Ectodermal cell (in vitro differentiated cells): ENCODE data around the gene CUX1.

Source experiments
- H3K27ac ChIP-seq: 2 replicates; pipeline ENCODE4 v1.7.0; 2013; ENCODE audit warnings: mild to moderate bottlenecking, low read depth, low read length; ENCODE audit not compliant: insufficient read depth, poor library complexity, severe bottlenecking
- H3K27me3 ChIP-seq: 2 replicates; pipeline ENCODE4 v1.7.0; 2013; ENCODE audit warnings: mild to moderate bottlenecking, low read length; ENCODE audit not compliant: insufficient read depth, control insufficient read depth, poor library complexity, severe bottlenecking
- H3K36me3 ChIP-seq: one replicate; pipeline ENCODE4 v1.7.0; 2013; ENCODE audit warnings: low read length; ENCODE audit not compliant: control insufficient read depth, insufficient read depth
- H3K4me1 ChIP-seq: one replicate; pipeline ENCODE4 v1.7.0; 2013; ENCODE audit warnings: low read length; ENCODE audit not compliant: control insufficient read depth, insufficient read depth
- H3K4me3 ChIP-seq: 2 replicates; pipeline ENCODE4 v1.7.0; 2013; ENCODE audit warnings: low read depth, low read length, control low read depth; ENCODE audit not compliant: insufficient read depth
- H3K9me3 ChIP-seq: 2 replicates; pipeline ENCODE4 v1.7.0; 2013; ENCODE audit warnings: mild to moderate bottlenecking, low read length, moderate library complexity; ENCODE audit not compliant: control insufficient read depth
- WGBS, 2 experiments: methylation state at CpG; one replicate each; pipeline ENCODE4 v1.1.7; 2013; ENCODE audit warnings: missing lambda C conversion rate in 2 of 2; 5-methylcytosine and 5-hydroxymethylcytosine counted together

The CUX1 gene

GRCh38 chr7:102203218-102203617, 385.8 kb downstream of the CUX1 start:
- Histone ChIP-seq H3K4me3 (no peak overlapping the region), H3K36me3 (peaks cover 28% of the 10 kb centered on the region), H3K27me3 (no peaks in the 10 kb centered on the region), H3K4me1 (peaks cover under 1% of the 10 kb centered on the region), H3K9me3 (no peaks in the 10 kb centered on the region), H3K27ac (no peak overlapping the region)
- 89 to 91% methylated on average over 12 of the region's 12 CpGs for WGBS, 2 experiments

- 96 to 97% methylated on average over 16 of the region's 16 CpGs for WGBS, 2 experiments
- peaks cover 26% of the 10 kb centered on the region for H3K36me3 ChIP-seq
- H3K9me3 ChIP-seq: no peaks in the 10 kb centered on the region
- H3K4me3 ChIP-seq: no peak overlapping the region
- no peaks in the 10 kb centered on the region for H3K27me3 ChIP-seq
- peaks cover 6% of the 10 kb centered on the region for H3K4me1 ChIP-seq
- H3K27ac ChIP-seq: no peak overlapping the region
These were observed 386.8 kb downstream of the CUX1 start for GRCh38 chr7:102204212-102204611.

- Histone ChIP-seq H3K27me3 (no peaks in the 10 kb centered on the region), H3K4me1 (peaks cover 6% of the 10 kb centered on the region), H3K36me3 (peaks cover 25% of the 10 kb centered on the region), H3K4me3 (no peak overlapping the region), H3K27ac (no peak overlapping the region), H3K9me3 (no peaks in the 10 kb centered on the region)
- WGBS, 2 experiments: 94 to 96% methylated on average over 15 of the region's 15 CpGs
These were observed 388.5 kb downstream of the CUX1 start for GRCh38 chr7:102205915-102206314.

- Histone ChIP-seq H3K9me3 (no peaks in the 10 kb centered on the region), H3K27ac (no peak overlapping the region), H3K36me3 (peaks cover 5% of the 10 kb centered on the region), H3K4me1 (peaks cover 6% of the 10 kb centered on the region), H3K27me3 (no peaks in the 10 kb centered on the region), H3K4me3 (no peak overlapping the region)
- WGBS, 2 experiments: 88 to 89% methylated on average over 14 of the region's 14 CpGs
These were observed 391.4 kb downstream of the CUX1 start for GRCh38 chr7:102208826-102209225.

GRCh38 chr7:102210787-102211186, 393.4 kb downstream of the CUX1 start:
- Histone ChIP-seq H3K9me3 (no peaks in the 10 kb centered on the region), H3K27me3 (no peaks in the 10 kb centered on the region), H3K4me3 (no peak overlapping the region), H3K36me3 (no peaks in the 10 kb centered on the region), H3K27ac (no peak overlapping the region), H3K4me1 (peaks cover 6% of the 10 kb centered on the region)
- 89% methylated on average over 13 of the region's 13 CpGs for WGBS, 2 experiments

- Histone ChIP-seq H3K9me3 (no peaks in the 10 kb centered on the region), H3K36me3 (no peaks in the 10 kb centered on the region), H3K4me3 (no peak overlapping the region), H3K4me1 (peaks cover 6% of the 10 kb centered on the region), H3K27ac (no peak overlapping the region), H3K27me3 (no peaks in the 10 kb centered on the region)
- WGBS, 2 experiments: 94 to 96% methylated on average over 22 of the region's 22 CpGs
These were observed 394.4 kb downstream of the CUX1 start for GRCh38 chr7:102211590-102212550.

- no peaks in the 10 kb centered on the region for H3K4me1 ChIP-seq
- no peaks in the 10 kb centered on the region for H3K27me3 ChIP-seq
- H3K4me3 ChIP-seq: no peak overlapping the region
- 84 to 85% methylated on average over 15 of the region's 15 CpGs for WGBS, 2 experiments
- H3K36me3 ChIP-seq: no peaks in the 10 kb centered on the region
- H3K9me3 ChIP-seq: no peaks in the 10 kb centered on the region
- H3K27ac ChIP-seq: no peak overlapping the region
These were observed 397.1 kb downstream of the CUX1 start for GRCh38 chr7:102214477-102215072.

- 55 to 83% methylated on average over 3 to 7 of the region's 7 CpGs for WGBS, 2 experiments
- Histone ChIP-seq H3K4me3 (no peak overlapping the region), H3K27me3 (no peaks in the 10 kb centered on the region), H3K4me1 (no peaks in the 10 kb centered on the region), H3K9me3 (no peaks in the 10 kb centered on the region), H3K27ac (no peak overlapping the region), H3K36me3 (no peaks in the 10 kb centered on the region)
These were observed 397.8 kb downstream of the CUX1 start for GRCh38 chr7:102215256-102215655.

GRCh38 chr7:102215711-102216110, 398.3 kb downstream of the CUX1 start:
- Histone ChIP-seq H3K9me3 (no peaks in the 10 kb centered on the region), H3K4me1 (no peaks in the 10 kb centered on the region), H3K36me3 (no peaks in the 10 kb centered on the region), H3K27me3 (no peaks in the 10 kb centered on the region), H3K4me3 (no peak overlapping the region), H3K27ac (no peak overlapping the region)
- 86% methylated on average over 11 of the region's 11 CpGs for WGBS, 2 experiments

GRCh38 chr7:102216573-102217314, 399.3 kb downstream of the CUX1 start:
- Histone ChIP-seq H3K27ac (no peak overlapping the region), H3K36me3 (no peaks in the 10 kb centered on the region), H3K4me1 (no peaks in the 10 kb centered on the region), H3K4me3 (no peak overlapping the region), H3K9me3 (no peaks in the 10 kb centered on the region), H3K27me3 (no peaks in the 10 kb centered on the region)
- WGBS, 2 experiments: 88 to 92% methylated on average over 7 to 8 of the region's 8 CpGs
